ENCODE results near the gene SFMBT2. TPM values are rescaled to one million over a fixed set of nuclear protein-coding genes. Genes with fewer than 3 reads are reported as not detected.
"Not testable (repeated sequence)": the region's sequence is repeated elsewhere in the genome, so short reads cannot be mapped to it uniquely, and the experiment has no call there.

Gene SFMBT2
- total RNA-seq, 2 donors from 2014 or later, result 12.2 to 18.5 TPM

- Histone ChIP-seq H3K36me3 (no peaks in the 10 kb centered on the region), H3K4me1 (replicated peaks) (no peaks in the 10 kb centered on the region), H3K4me3 (no peak overlapping the region), H3K27ac (no peak overlapping the region), H3K27me3 (replicated peaks; ENCODE audit: insufficient read depth) (no peaks in the 10 kb centered on the region), H3K9me3 (no peaks in the 10 kb centered on the region)
- DNase-seq (ENCODE audit: low spot score), result no peak
- intact Hi-C loops (cut with DNase I), result no loop called here
- WGBS, result 95% methylated on average over 9 of the region's 9 CpGs
- TF ChIP-seq POLR2A (IDR thresholded peaks at IDR 0.05) (no peak), CTCF (IDR thresholded peaks at IDR 0.05) (no peak), POLR2AphosphoS5 (IDR thresholded peaks at IDR 0.05) (no peak)
These were observed 218.8 kb downstream of the SFMBT2 start for GRCh38 chr10:7192061-7192460.

DNA sequence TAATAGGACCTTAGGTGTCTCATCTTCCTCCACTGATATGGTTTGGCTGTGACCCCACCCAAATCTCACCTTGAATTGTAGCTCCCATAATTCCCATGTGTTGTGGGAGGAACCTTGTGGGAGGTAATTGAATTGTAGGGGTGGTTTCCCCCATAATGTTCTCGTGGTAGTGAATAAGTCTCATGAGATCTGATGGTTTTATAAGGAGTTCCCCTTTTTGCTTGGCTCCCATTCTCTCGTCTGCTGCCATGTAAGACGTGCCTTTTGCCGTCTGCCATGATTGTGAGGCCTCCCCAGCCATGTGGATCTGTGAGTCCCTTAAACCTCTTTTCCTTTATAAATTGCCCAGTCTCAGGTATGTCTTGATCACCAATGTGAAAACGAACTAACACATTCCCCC lies 220.1 kb downstream of the SFMBT2 start:
- intact Hi-C loops (cut with DNase I); H3K9me3 ChIP-seq; H3K36me3 ChIP-seq; H3K4me3 ChIP-seq; H3K27ac ChIP-seq; DNase-seq (ENCODE audit: low spot score); H3K27me3 ChIP-seq (replicated peaks; ENCODE audit: insufficient read depth); H3K4me1 ChIP-seq (replicated peaks): not testable (repeated sequence)
- 95% methylated on average over 5 of the region's 5 CpGs for WGBS

DNA sequence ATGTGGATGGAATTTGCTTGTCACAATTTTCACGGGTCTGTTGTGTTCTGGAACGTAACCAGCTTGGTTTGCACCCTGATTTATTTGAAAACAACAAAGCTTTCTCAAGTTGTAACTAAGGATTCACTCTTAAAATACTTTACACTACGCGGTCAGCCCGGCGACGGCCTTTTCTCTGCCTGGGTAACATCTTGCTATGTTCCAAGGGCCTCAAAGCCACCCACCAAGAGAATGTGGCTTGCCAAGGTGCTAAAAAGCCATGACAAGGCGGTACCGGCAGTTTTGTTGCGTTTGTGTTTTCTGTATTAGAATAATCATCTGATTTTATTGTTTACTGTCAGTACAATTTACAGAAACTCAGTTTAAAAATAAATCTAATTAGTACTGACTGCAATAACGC lies 220.9 kb downstream of the SFMBT2 start:
- intact Hi-C loops (cut with DNase I), result no loop called here
- no peak overlapping the region for H3K27ac ChIP-seq
- WGBS, result 80% methylated on average over 11 of the region's 11 CpGs

DNA sequence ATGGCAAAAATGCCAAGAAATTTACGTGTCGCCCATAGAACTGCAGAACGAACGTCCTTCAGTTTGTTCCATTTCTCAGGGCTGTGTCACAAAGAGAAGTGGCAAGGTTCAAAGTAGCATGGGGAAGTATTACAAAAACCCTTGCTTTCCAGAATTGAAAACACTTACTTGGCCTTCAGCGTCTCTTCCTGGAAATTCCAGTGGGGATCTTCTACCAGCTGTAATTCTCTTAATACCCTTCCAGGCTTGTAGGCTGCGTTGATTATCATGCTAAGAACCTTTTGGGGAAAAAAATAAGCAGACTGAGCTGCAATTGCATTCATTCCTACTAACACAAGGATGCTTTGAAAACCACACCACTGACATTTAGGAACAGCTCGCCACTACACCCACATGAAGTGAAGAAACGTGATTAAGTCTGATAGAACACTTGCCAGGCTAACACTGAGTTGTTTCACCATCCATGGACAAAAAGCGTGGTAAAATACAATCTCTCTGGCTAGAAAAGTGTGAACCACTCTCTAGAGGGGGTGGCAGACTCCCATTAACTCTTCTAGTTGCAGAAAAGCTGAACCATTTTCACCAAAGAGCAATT lies 222.3 kb downstream of the SFMBT2 start:
- Histone ChIP-seq H3K9me3 (no peaks in the 10 kb centered on the region), H3K4me3 (no peak overlapping the region), H3K27ac (no peak overlapping the region), H3K4me1 (replicated peaks) (no peaks in the 10 kb centered on the region), H3K27me3 (replicated peaks; ENCODE audit: insufficient read depth) (no peaks in the 10 kb centered on the region), H3K36me3 (no peaks in the 10 kb centered on the region)
- TF ChIP-seq POLR2A (IDR thresholded peaks at IDR 0.05) (no peak), CTCF (IDR thresholded peaks at IDR 0.05) (no peak), POLR2AphosphoS5 (IDR thresholded peaks at IDR 0.05) (no peak)
- no peak for DNase-seq (ENCODE audit: low spot score)
- WGBS, result 81% methylated on average over 9 of the region's 9 CpGs
- intact Hi-C loops (cut with DNase I), result no loop called here

More for the DNA sequence above, 220.9 kb downstream of the SFMBT2 start:
- Histone ChIP-seq H3K4me3 (no peak overlapping the region), H3K9me3 (no peaks in the 10 kb centered on the region), H3K4me1 (replicated peaks) (no peaks in the 10 kb centered on the region), H3K27me3 (replicated peaks; ENCODE audit: insufficient read depth) (no peaks in the 10 kb centered on the region), H3K36me3 (no peaks in the 10 kb centered on the region)
- TF ChIP-seq CTCF (IDR thresholded peaks at IDR 0.05), result no peak
- no peak for TF ChIP-seq POLR2A (IDR thresholded peaks at IDR 0.05)
- TF ChIP-seq POLR2AphosphoS5 (IDR thresholded peaks at IDR 0.05), result no peak
- no peak for DNase-seq (ENCODE audit: low spot score)

DNA sequence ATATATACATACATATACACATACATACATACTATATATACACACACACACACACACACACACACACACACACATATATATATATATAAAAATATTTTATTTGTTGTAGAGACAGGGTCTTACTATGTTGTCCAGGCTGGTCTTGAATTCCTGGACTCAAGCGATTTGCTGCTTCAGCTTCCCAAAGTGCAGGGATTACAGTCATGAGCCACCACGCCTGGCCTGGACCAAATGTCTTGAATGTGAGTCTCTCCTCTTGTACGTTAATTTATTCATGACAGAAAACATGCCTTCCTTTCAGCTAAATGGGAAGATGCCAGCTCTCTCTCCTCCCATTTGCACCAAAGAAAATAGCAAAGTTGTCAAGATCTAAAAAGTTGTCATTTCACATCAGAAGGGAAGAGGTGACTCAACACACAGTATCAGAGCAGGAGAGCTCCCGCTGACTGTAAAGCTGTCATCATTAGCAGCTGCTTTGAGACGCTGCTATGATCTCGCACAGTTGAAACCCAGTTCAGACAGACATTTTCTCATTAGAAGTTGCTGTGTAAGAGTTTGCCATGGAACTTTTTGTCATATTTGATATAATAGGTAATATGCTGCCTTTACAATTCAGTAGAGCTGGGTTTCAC lies 224.3 kb downstream of the SFMBT2 start:
- Histone ChIP-seq H3K4me3 (no peak overlapping the region), H3K27ac (no peak overlapping the region), H3K9me3 (no peaks in the 10 kb centered on the region), H3K4me1 (replicated peaks) (no peaks in the 10 kb centered on the region), H3K27me3 (replicated peaks; ENCODE audit: insufficient read depth) (no peaks in the 10 kb centered on the region), H3K36me3 (no peaks in the 10 kb centered on the region)
- WGBS, result 91% methylated on average over 6 of the region's 6 CpGs
- intact Hi-C loops (cut with DNase I), result no loop called here
- no peak for DNase-seq (ENCODE audit: low spot score)
- no peak for TF ChIP-seq POLR2A (IDR thresholded peaks at IDR 0.05)
- no peak for TF ChIP-seq CTCF (IDR thresholded peaks at IDR 0.05)

All from prostate gland (tissue), 2 donors.